H1 (cell line): ENCODE results near the gene ARID1B. TPM values are rescaled to one million over a fixed set of nuclear protein-coding genes. Genes with fewer than 3 reads are reported as not detected.

Experiments used
- CTCF ChIA-PET: fragments of 300-600 bp; sonication (Branson Sonifier 250); formaldehyde crosslinking; loops from one replicate; lab custom pipeline; 2021; ENCODE audit not compliant: partially characterized antibody; lab: Charles Lee
- POLR2A ChIA-PET: fragments of 300-600 bp; sonication (Branson Sonifier 250); formaldehyde crosslinking; loops from one replicate; lab custom pipeline; 2021; ENCODE audit warnings: inconsistent platforms; ENCODE audit not compliant: partially characterized antibody; lab: Charles Lee
- DNase-seq, 2 experiments: peaks; one replicate each; pipeline versions ENCODE4 v3.0.0 to v3.0.0-alpha.2; 2010 to 2022; ENCODE audit warnings: low spot score in 2 of 2, low read depth in 1 of 2, mixed read lengths in 1 of 2
- FAIRE-seq: peaks from 2 replicates; lab custom pipeline; 2011; peaks lifted over from hg19 to GRCh38; lab: Jason Lieb, UNC
- H2AFZ ChIP-seq: 2 replicates; pipeline ENCODE4 v1.8.1; 2012; ENCODE audit warnings: low read length, inconsistent platforms
- H2AK5ac ChIP-seq: 2 replicates; pipeline ENCODE4 v1.6.1; 2013; ENCODE audit warnings: low read depth, low read length
- H2BK120ac ChIP-seq: replicated peaks from 2 replicates; pipeline ENCODE3; 2013; ENCODE audit warnings: low read depth, low read length, inconsistent platforms
- H2BK12ac ChIP-seq: 2 replicates; pipeline ENCODE4 v1.6.1; 2013; ENCODE audit warnings: low read depth, low read length
- H2BK15ac ChIP-seq: 2 replicates; pipeline ENCODE4 v1.6.1; 2013; ENCODE audit warnings: low read length
- H2BK20ac ChIP-seq: 2 replicates; pipeline ENCODE4 v1.6.1; 2013; ENCODE audit warnings: low read length
- H2BK5ac ChIP-seq: 2 replicates; pipeline ENCODE4 v1.6.1; 2013; ENCODE audit warnings: low read depth, low read length
- H3K14ac ChIP-seq: 2 replicates; pipeline ENCODE4 v1.6.1; 2013; ENCODE audit warnings: inconsistent platforms; ENCODE audit not compliant: insufficient read length
- H3K18ac ChIP-seq: 2 replicates; pipeline ENCODE4 v1.6.1; 2013; ENCODE audit warnings: low read length; ENCODE audit errors: extremely low read depth
- H3K23ac ChIP-seq: 2 replicates; pipeline ENCODE4 v1.6.1; 2013; ENCODE audit warnings: inconsistent platforms; ENCODE audit not compliant: insufficient read length
- H3K23me2 ChIP-seq: 2 replicates; pipeline ENCODE4 v1.6.1; 2013; ENCODE audit warnings: low read depth, low read length
- H3K27ac ChIP-seq: 2 replicates; pipeline ENCODE4 v1.6.1; 2011; ENCODE audit warnings: low read depth, low read length, inconsistent platforms
- H3K27me3 ChIP-seq, 4 experiments: replicated peaks in 1 of 4; 1 replicate in 1 of 4; 2 replicates in 3 of 4; pipeline versions ENCODE4 v1.6.1 to v1.8.1; 2011 to 2013; ENCODE audit warnings: low read length in 3 of 4, mild to moderate bottlenecking in 3 of 4, inconsistent platforms in 2 of 4, mixed read lengths in 2 of 4, moderate library complexity in 1 of 4; ENCODE audit not compliant: control insufficient read depth in 3 of 4, insufficient read depth in 3 of 4; ENCODE audit errors: extremely low read depth in 1 of 4
- H3K36me3 ChIP-seq, 4 experiments: 2 replicates each; pipeline versions ENCODE4 v1.6.1 to v1.8.1; 2011 to 2013; ENCODE audit warnings: mild to moderate bottlenecking in 4 of 4, low read length in 3 of 4, moderate library complexity in 2 of 4, control low read depth in 1 of 4, inconsistent platforms in 1 of 4; ENCODE audit not compliant: insufficient read depth in 4 of 4, control insufficient read depth in 2 of 4
- H3K4ac ChIP-seq: replicated peaks from 2 replicates; pipeline ENCODE3; 2013; ENCODE audit warnings: low read length, low read depth, mixed read lengths, inconsistent platforms; ENCODE audit not compliant: insufficient read length
- H3K4me1 ChIP-seq, 4 experiments: replicated peaks in 1 of 4; 1 replicate in 1 of 4; 2 replicates in 3 of 4; pipeline versions ENCODE4 v1.6.1 to v1.8.1; 2011 to 2013; ENCODE audit warnings: low read length in 3 of 4, inconsistent platforms in 2 of 4, mixed read lengths in 1 of 4; ENCODE audit not compliant: insufficient read depth in 4 of 4, control insufficient read depth in 3 of 4
- H3K4me2 ChIP-seq, 2 experiments: 2 replicates each; pipeline versions ENCODE4 v1.6.1 to v1.8.1; 2011 to 2013; ENCODE audit warnings: low read depth in 2 of 2, low read length in 2 of 2, control low read depth in 1 of 2, inconsistent platforms in 1 of 2, mild to moderate bottlenecking in 1 of 2; ENCODE audit not compliant: insufficient read depth in 1 of 2
- H3K4me3 ChIP-seq, 4 experiments: fragments of 200-600, 300-600 bp in 1 of 4; sonication (generic), shearing (Covaris generic), sonication (Bioruptor Twin) in 1 of 4; 2 replicates each; pipeline versions ENCODE4 v1.5.1 to v1.8.1; 2011 to 2016; ENCODE audit warnings: low read length in 4 of 4, low read depth in 3 of 4, control low read depth in 2 of 4, inconsistent platforms in 2 of 4, mild to moderate bottlenecking in 2 of 4, mixed read lengths in 1 of 4, moderate library complexity in 1 of 4; ENCODE audit not compliant: insufficient read depth in 2 of 4; ENCODE audit errors: extremely low read depth in 1 of 4
- H3K56ac ChIP-seq: replicated peaks from 2 replicates; pipeline ENCODE3; 2013; ENCODE audit warnings: low read depth, mild to moderate bottlenecking, mixed read lengths, low read length, inconsistent platforms; ENCODE audit not compliant: insufficient read length
- H3K79me1 ChIP-seq: 2 replicates; pipeline ENCODE4 v1.6.1; 2013; ENCODE audit warnings: low read depth, low read length, control low read depth
- H3K79me2 ChIP-seq, 2 experiments: 2 replicates each; pipeline versions ENCODE4 v1.6.1 to v1.8.1; 2012 to 2013; ENCODE audit warnings: low read length in 2 of 2, mild to moderate bottlenecking in 2 of 2, inconsistent platforms in 1 of 2; ENCODE audit not compliant: insufficient read depth in 2 of 2, control insufficient read depth in 1 of 2
- H3K9ac ChIP-seq, 4 experiments: replicated peaks in 1 of 4; 1 replicate in 1 of 4; 2 replicates in 3 of 4; pipeline versions ENCODE4 v1.6.1 to v1.8.1; 2011 to 2013; ENCODE audit warnings: low read depth in 3 of 4, low read length in 3 of 4, control low read depth in 2 of 4, mild to moderate bottlenecking in 2 of 4, moderate library complexity in 2 of 4, inconsistent platforms in 1 of 4; ENCODE audit errors: extremely low read depth in 1 of 4
- H3K9me3 ChIP-seq, 2 experiments: 2 replicates each; pipeline versions ENCODE4 v1.6.1 to v1.8.1; 2012 to 2013; ENCODE audit warnings: mild to moderate bottlenecking in 2 of 2, moderate library complexity in 2 of 2, control low read depth in 1 of 2, inconsistent platforms in 1 of 2, low read depth in 1 of 2, low read length in 1 of 2, mixed read lengths in 1 of 2; ENCODE audit not compliant: insufficient read depth in 2 of 2
- H4K20me1 ChIP-seq, 2 experiments: replicated peaks in 1 of 2; 2 replicates each; pipeline versions ENCODE3 to v1.8.1; 2011 to 2013; ENCODE audit warnings: inconsistent platforms in 2 of 2, low read length in 2 of 2, mild to moderate bottlenecking in 1 of 2; ENCODE audit not compliant: insufficient read depth in 2 of 2, control insufficient read depth in 1 of 2
- H4K5ac ChIP-seq: 2 replicates; pipeline ENCODE4 v1.6.1; 2013; ENCODE audit warnings: low read length, low read depth, mixed read lengths, inconsistent platforms; ENCODE audit not compliant: insufficient read length
- H4K8ac ChIP-seq: 2 replicates; pipeline ENCODE4 v1.8.0; 2013; ENCODE audit warnings: mild to moderate bottlenecking, moderate library complexity, low read length, inconsistent platforms; ENCODE audit not compliant: insufficient read depth; ENCODE audit errors: extremely low read depth
- H4K91ac ChIP-seq: replicated peaks from 2 replicates; pipeline ENCODE3; 2013; ENCODE audit warnings: low read length, mixed read lengths, inconsistent platforms; ENCODE audit not compliant: insufficient read length
- ASH2L ChIP-seq: fragments of 200-600, 300-600 bp; sonication (generic); IDR thresholded peaks from one replicate; pipeline ENCODE4 v1.7.1; 2017; ENCODE audit warnings: low read length
- CBX5 ChIP-seq: fragments of 300-800, 300-1000 bp; sonication (generic); IDR thresholded peaks from 2 replicates; pipeline ENCODE4 v1.7.1; 2016; ENCODE audit warnings: antibody characterized with exemption, low read length, low read depth
- CBX8 ChIP-seq: fragments of 300-800, 300-1000 bp; sonication (generic); IDR thresholded peaks from 2 replicates; pipeline ENCODE4 v1.7.1; 2016; ENCODE audit warnings: low read depth, low read length, borderline replicate concordance
- CEBPB ChIP-seq: IDR thresholded peaks from 2 replicates; pipeline ENCODE4 v1.6.1; 2012; ENCODE audit warnings: low read depth, low read length
- CHD1 ChIP-seq: IDR thresholded peaks from 2 replicates; pipeline ENCODE4 v1.6.1; 2012; ENCODE audit warnings: low read depth, low read length, improper control_type of control experiment
- E2F6 ChIP-seq: IDR thresholded peaks from 2 replicates; pipeline ENCODE4 v1.6.1; 2012; ENCODE audit warnings: inconsistent platforms
- EZH2 ChIP-seq: fragments of 200-600 bp; sonication (generic); IDR thresholded peaks from 2 replicates; pipeline ENCODE4 v1.7.1; 2012; ENCODE audit warnings: low read depth, mild to moderate bottlenecking, moderate library complexity, low read length, inconsistent platforms; ENCODE audit not compliant: severe bottlenecking
- FOSL1 ChIP-seq: IDR thresholded peaks from 2 replicates; pipeline ENCODE4 v1.6.1; 2011; ENCODE audit warnings: mild to moderate bottlenecking, low read depth, low read length, moderate library complexity; ENCODE audit not compliant: insufficient read depth
- GTF2F1 ChIP-seq: IDR thresholded peaks from 2 replicates; pipeline ENCODE4 v1.6.1; 2012; ENCODE audit warnings: low read depth, low read length, improper control_type of control experiment, borderline replicate concordance
- NRF1 ChIP-seq: IDR thresholded peaks from 2 replicates; pipeline ENCODE4 v1.6.1; 2011; ENCODE audit warnings: mild to moderate bottlenecking, low read depth, low read length, improper control_type of control experiment
- RAD21 ChIP-seq, 2 experiments: IDR thresholded peaks in 1 of 2; conservative IDR thresholded peaks in 1 of 2; 2 replicates each; pipeline ENCODE4 v1.6.1; 2011; ENCODE audit warnings: low read depth in 2 of 2, low read length in 2 of 2, improper control_type of control experiment in 1 of 2, inconsistent platforms in 1 of 2, mild to moderate bottlenecking in 1 of 2, moderate library complexity in 1 of 2
- SIX5 ChIP-seq: IDR thresholded peaks from 2 replicates; pipeline ENCODE4 v1.6.1; 2011; ENCODE audit warnings: mild to moderate bottlenecking, low read depth, low read length
- WGBS, 2 experiments: shearing (Covaris generic) in 1 of 2; methylation state at CpG; one replicate each; pipeline versions ENCODE4 v1.1.6 to v1.1.7; 2013 to 2015; ENCODE audit warnings: low lambda C conversion rate in 2 of 2, mixed read lengths in 2 of 2, inconsistent platforms in 1 of 2, low coverage in 1 of 2, missing lambda C conversion rate in 1 of 2; ENCODE audit not compliant: insufficient replicate concordance in 2 of 2, insufficient coverage in 1 of 2, insufficient read length in 1 of 2; ENCODE audit errors: extremely low coverage in 1 of 2, missing lambda C conversion rate in 1 of 2; 5-methylcytosine and 5-hydroxymethylcytosine counted together
- polyA plus RNA-seq, 7 experiments: library from polyadenylated mRNA; depleted of rRNA in 3 of 7; stranded (reverse) in 5 of 7; unstranded in 2 of 7; fragments of >200 nt in 5 of 7; fragments of 200-250 nt in 2 of 7; gene quantifications; 1 replicate in 5 of 7; 2 replicates in 1 of 7; 4 replicates in 1 of 7; pipeline versions ENCODE4 v1.2.1 to v1.2.3, GENCODE V29; 2011 to 2013; ENCODE audit warnings: missing spikeins in 2 of 7, mixed read lengths in 2 of 7
- total RNA-seq: library from RNA; stranded (reverse); fragmentation: NEBNext Ultra II Directional; extraction: Animal tissue kit (Norgen Biotek cat#: 25700); gene quantifications from 2 replicates; pipeline ENCODE4 v1.2.1, GENCODE V29; 2021
- TF ChIP-seq, protein P1 (sequence below): IDR thresholded peaks from 2 replicates; pipeline ENCODE4 v1.6.1; 2012; ENCODE audit warnings: inconsistent platforms

ARID1B gene
- total and polyA plus RNA-seq, 2 of the 8 experiments (the other 6 are each of a cell fraction or from before 2014, with no cell fraction given) = 24.3 to 70.3 TPM

DNA sequence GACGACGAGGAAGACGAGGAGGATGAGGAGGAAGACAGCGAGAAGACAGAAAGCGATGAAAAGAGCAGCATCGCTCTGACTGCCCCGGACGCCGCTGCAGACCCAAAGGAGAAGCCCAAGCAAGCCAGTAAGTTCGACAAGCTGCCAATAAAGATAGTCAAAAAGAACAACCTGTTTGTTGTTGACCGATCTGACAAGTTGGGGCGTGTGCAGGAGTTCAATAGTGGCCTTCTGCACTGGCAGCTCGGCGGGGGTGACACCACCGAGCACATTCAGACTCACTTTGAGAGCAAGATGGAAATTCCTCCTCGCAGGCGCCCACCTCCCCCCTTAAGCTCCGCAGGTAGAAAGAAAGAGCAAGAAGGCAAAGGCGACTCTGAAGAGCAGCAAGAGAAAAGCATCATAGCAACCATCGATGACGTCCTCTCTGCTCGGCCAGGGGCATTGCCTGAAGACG, 429.2 kb downstream of the ARID1B start:
- H2BK120ac ChIP-seq = no peak overlapping the region
- DNase-seq = peak in 1 of 2 experiments; percentile 23
- CTCF ChIA-PET = interaction anchor here (0.7 to 1.0 kb wide), 2 partner anchors 10 to 47 kb away, joined by 3 read pairs; no protein-coding TSS in a partner anchor
- H2BK20ac ChIP-seq = no peak overlapping the region
- H3K4ac ChIP-seq = no peak overlapping the region
- H3K23me2 ChIP-seq = no peaks in the 10 kb centered on the region
- no peak overlapping the region for H3K4me3 ChIP-seq
- no peaks in the 10 kb centered on the region for H3K27me3 ChIP-seq
- H3K18ac ChIP-seq = no peak overlapping the region
- H3K9me3 ChIP-seq = no peaks in the 10 kb centered on the region
- TF ChIP-seq SIX5 (no peak), CEBPB (no peak), E2F6 (no peak), GTF2F1 (no peak), EZH2 (no peak), ASH2L (no peak), NRF1 (no peak), RAD21 (IDR thresholded peaks at IDR 0.05 in 1 of 2, conservative IDR thresholded peaks at IDR 0.05 in 1 of 2; ENCODE audit: low read depth in 2 of 2, low read length in 2 of 2) (no peak), FOSL1 (no peak), CBX8 (no peak), CBX5 (no peak), CHD1 (no peak)
- TF ChIP-seq, protein P1, sequence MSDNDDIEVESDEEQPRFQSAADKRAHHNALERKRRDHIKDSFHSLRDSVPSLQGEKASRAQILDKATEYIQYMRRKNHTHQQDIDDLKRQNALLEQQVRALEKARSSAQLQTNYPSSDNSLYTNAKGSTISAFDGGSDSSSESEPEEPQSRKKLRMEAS = no peak
- TF ChIP-seq, all 59 proteins: peak for 0
- Histone ChIP-seq H3K36me3 (peaks cover 0 to 58% (median 18%) of the 10 kb centered on the region in 4 experiments; a peak in 6 of 8 replicates), H3K23ac (no peak overlapping the region), H4K8ac (no peak overlapping the region), H3K56ac (no peak overlapping the region), H3K79me1 (no peaks in the 10 kb centered on the region), H2BK15ac (no peak overlapping the region), H3K4me2 (no peak overlapping the region), H4K91ac (no peak overlapping the region), H2BK5ac (peak overlapping the region; percentile 28; the same call in 1 of the 2 replicates), H4K5ac (no peak overlapping the region), H3K14ac (no peak overlapping the region), H3K4me1 (no peaks in the 10 kb centered on the region), H3K9ac (no peak overlapping the region), H3K27ac (no peak overlapping the region), H4K20me1 (peaks cover 0 to 2% of the 10 kb centered on the region in 2 experiments), H2AK5ac (no peak overlapping the region), H3K79me2 (no peaks in the 10 kb centered on the region), H2AFZ (no peak overlapping the region), H2BK12ac (no peak overlapping the region)
- FAIRE-seq = no peak
- POLR2A ChIA-PET = interaction anchor here (0.6 to 1.0 kb wide), 2 partner anchors 22 to 84 kb away, joined by 3 read pairs; no protein-coding TSS in a partner anchor
- whole genome bisulfite sequencing, 2 experiments = 94 to 99% methylated on average over 5 to 23 of the region's 23 CpGs
